ENCODE results near the gene REX1BD. TPM values are rescaled to one million over a fixed set of nuclear protein-coding genes. Genes with fewer than 3 reads are reported as not detected.

Gene REX1BD
- total and polyA plus RNA-seq, 10 of the 15 experiments (the other 5 are each of a cell fraction or from before 2014, with no cell fraction given), result 1.1 to 101 (median 35.0) TPM

DNA sequence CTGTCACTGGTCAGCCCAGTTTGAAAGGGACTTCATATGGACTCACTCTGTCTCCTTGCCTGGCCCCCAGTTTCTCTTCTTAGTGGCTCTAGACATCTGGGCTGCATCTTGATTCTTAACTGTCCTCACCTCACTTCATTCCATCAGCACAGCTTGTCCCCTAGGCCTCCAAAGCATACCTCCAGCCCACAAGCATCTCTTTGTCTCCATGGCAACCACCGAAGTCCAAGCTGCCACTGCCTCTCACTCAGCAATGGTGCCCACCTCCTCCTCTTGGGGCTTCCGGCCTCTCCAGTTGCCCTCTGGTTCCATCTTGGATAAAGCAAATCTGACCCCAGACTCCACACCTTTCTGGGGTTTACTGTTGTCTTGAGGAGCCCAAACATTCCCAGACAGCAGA is 38.3 kb downstream of the REX1BD start:
- H3K36me3 ChIP-seq (ENCODE audit: control insufficient read depth in 2 of 2, insufficient read depth in 2 of 2, low read length in 1 of 2), result no peaks in the 10 kb centered on the region
- no peak overlapping the region for H2AFZ ChIP-seq (ENCODE audit: control insufficient read depth, low read depth, low read length)
- in situ Hi-C loops (cut with MboI) (no loop called here), intact Hi-C loops (cut with micrococcal nuclease; ENCODE audit: unreplicated experiment) (no loop called here)
- no peak for FAIRE-seq
- CTCF ChIA-PET, result no interaction called here
- H3K9me3 ChIP-seq (replicated peaks; ENCODE audit: control insufficient read depth, insufficient read depth, low read length), result no peaks in the 10 kb centered on the region
- H3K79me2 ChIP-seq (ENCODE audit: control insufficient read depth, insufficient read depth, low read length), result no peaks in the 10 kb centered on the region
- H3K27ac ChIP-seq (ENCODE audit: control insufficient read depth, insufficient read depth), result no peak overlapping the region
- no peaks in the 10 kb centered on the region for H4K20me1 ChIP-seq (ENCODE audit: control insufficient read depth, insufficient read depth)
- POLR2A ChIA-PET, result no interaction called here
- DNase-seq (ENCODE audit: low read depth, low spot score), result no peak
- H3K4me1 ChIP-seq (ENCODE audit: control insufficient read depth, insufficient read depth, low read length), result no peaks in the 10 kb centered on the region
- SMC1A ChIA-PET (ENCODE audit: uncharacterized antibody, unreplicated experiment), result no interaction called here
- no peak overlapping the region for H3K9ac ChIP-seq (ENCODE audit: control insufficient read depth, insufficient read depth, low read length)
- H3K4me3 ChIP-seq, result no peak overlapping the region
- RAD21 ChIA-PET (ENCODE audit: unreplicated experiment), result no interaction called here
- BruUV-seq (replicated peaks), result no TSS peak
- no peak for ATAC-seq
- no peaks in the 10 kb centered on the region; a peak in 1 of 4 replicates for H3K27me3 ChIP-seq (replicated peaks in 1 of 2; ENCODE audit: control insufficient read depth in 2 of 2, insufficient read depth in 2 of 2, low read length in 1 of 2)
- TF ChIP-seq CREB1 (IDR thresholded peaks at IDR 0.05; ENCODE audit: low read depth) (no peak), IKZF2 (IDR thresholded peaks at IDR 0.05) (no peak), IRF4 (IDR thresholded peaks at IDR 0.05; ENCODE audit: low read depth, low read length) (no peak), SRF (IDR thresholded peaks at IDR 0.05; ENCODE audit: low read depth in 2 of 2, low read length in 2 of 2) (no peak), ZBED1 (IDR thresholded peaks at IDR 0.05; ENCODE audit: borderline replicate concordance) (no peak), RAD51 (IDR thresholded peaks at IDR 0.05) (no peak), ZNF622 (IDR thresholded peaks at IDR 0.05) (no peak), NBN (IDR thresholded peaks at IDR 0.05) (no peak), SMC3 (IDR thresholded peaks at IDR 0.05; ENCODE audit: borderline replicate concordance, low read length) (no peak), JUNB (IDR thresholded peaks at IDR 0.05) (no peak), EGR1 (IDR thresholded peaks at IDR 0.05; ENCODE audit: borderline replicate concordance in 1 of 2, low read depth in 2 of 2, low read length in 2 of 2) (no peak)
- TF ChIP-seq, protein P1, sequence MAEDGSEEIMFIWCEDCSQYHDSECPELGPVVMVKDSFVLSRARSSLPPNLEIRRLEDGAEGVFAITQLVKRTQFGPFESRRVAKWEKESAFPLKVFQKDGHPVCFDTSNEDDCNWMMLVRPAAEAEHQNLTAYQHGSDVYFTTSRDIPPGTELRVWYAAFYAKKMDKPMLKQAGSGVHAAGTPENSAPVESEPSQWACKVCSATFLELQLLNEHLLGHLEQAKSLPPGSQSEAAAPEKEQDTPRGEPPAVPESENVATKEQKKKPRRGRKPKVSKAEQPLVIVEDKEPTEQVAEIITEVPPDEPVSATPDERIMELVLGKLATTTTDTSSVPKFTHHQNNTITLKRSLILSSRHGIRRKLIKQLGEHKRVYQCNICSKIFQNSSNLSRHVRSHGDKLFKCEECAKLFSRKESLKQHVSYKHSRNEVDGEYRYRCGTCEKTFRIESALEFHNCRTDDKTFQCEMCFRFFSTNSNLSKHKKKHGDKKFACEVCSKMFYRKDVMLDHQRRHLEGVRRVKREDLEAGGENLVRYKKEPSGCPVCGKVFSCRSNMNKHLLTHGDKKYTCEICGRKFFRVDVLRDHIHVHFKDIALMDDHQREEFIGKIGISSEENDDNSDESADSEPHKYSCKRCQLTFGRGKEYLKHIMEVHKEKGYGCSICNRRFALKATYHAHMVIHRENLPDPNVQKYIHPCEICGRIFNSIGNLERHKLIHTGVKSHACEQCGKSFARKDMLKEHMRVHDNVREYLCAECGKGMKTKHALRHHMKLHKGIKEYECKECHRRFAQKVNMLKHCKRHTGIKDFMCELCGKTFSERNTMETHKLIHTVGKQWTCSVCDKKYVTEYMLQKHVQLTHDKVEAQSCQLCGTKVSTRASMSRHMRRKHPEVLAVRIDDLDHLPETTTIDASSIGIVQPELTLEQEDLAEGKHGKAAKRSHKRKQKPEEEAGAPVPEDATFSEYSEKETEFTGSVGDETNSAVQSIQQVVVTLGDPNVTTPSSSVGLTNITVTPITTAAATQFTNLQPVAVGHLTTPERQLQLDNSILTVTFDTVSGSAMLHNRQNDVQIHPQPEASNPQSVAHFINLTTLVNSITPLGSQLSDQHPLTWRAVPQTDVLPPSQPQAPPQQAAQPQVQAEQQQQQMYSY (CRISPR knock-in tag; IDR thresholded peaks at IDR 0.05), result no peak
- no peak overlapping the region for H3K4me2 ChIP-seq (ENCODE audit: control insufficient read depth, insufficient read depth)
- 43% methylated on average over 2 of the region's 2 CpGs for WGBS (ENCODE audit: insufficient coverage, insufficient replicate concordance, low lambda C conversion rate, missing lambda C conversion rate)

Data from GM12878 (cell line).